GM21723 (cell line): ENCODE results near the gene HDAC10.

Source experiments
- ATAC-seq: cut with Tn5 transposase; IDR thresholded peaks from one replicate; pipeline ENCODE4 v1.9.1; 2021; ENCODE audit warnings: mild to moderate bottlenecking, moderate library complexity; ENCODE audit not compliant: unreplicated experiment

The HDAC10 gene

DNA sequence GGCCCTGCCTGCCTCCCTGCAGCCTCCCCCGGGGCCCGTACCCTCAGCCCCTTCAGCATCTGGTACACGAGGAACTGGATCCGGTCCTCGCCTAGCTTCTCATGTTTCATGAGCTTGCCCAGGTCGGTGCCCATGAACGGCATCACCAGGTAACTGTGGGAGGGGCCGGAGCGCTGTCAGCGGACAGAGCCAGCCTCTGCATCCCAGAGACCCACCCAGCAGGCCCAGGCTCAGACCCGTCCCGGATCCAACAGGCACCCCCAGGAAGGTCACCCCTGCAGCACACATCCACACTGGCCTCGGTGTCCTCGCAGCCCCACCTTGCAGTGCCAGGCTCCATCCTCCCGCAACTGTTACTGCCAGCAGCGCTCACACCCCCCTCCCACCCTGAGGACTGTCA, 6.0 kb upstream of the HDAC10 start:
- no peak for ATAC-seq

DNA sequence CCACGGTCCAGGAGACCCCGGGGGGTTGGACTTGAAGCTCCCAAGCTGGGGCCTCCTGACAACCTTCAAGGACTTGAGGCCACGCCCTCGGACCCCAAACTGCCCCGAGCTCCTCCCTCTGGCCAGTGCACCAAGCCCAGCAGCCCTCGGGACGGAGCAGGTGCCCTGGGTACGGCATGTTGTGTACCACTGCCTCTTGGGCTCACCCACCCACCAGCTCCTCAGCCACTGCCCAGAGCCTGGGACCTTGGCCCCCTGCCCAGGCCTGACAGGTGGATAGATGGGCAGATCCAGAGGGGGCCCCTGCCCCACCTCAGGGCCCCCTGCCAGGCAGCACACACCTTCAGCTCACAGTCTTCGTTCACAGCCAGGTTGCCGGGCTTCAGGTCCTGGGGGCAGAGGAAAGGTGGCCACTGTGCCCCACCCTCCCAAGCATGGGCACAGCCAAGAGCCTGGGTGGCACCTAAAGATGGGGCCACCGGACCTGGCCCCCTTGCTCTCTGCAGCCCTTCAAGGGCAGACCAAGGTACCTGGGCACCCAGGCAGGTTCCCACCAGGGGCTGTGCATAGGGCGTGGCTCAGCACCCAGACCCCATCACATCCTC, 5.3 kb upstream of the HDAC10 start:
- ATAC-seq, result no peak

GRCh38 chr22:50255607-50256006, 4.5 kb upstream of the HDAC10 start:
- no peak for ATAC-seq

- no peak for ATAC-seq
These were observed 4.0 kb upstream of the HDAC10 start for GRCh38 chr22:50255099-50255498.

GRCh38 chr22:50253941-50254340, 2.9 kb upstream of the HDAC10 start:
- ATAC-seq, result no peak

DNA sequence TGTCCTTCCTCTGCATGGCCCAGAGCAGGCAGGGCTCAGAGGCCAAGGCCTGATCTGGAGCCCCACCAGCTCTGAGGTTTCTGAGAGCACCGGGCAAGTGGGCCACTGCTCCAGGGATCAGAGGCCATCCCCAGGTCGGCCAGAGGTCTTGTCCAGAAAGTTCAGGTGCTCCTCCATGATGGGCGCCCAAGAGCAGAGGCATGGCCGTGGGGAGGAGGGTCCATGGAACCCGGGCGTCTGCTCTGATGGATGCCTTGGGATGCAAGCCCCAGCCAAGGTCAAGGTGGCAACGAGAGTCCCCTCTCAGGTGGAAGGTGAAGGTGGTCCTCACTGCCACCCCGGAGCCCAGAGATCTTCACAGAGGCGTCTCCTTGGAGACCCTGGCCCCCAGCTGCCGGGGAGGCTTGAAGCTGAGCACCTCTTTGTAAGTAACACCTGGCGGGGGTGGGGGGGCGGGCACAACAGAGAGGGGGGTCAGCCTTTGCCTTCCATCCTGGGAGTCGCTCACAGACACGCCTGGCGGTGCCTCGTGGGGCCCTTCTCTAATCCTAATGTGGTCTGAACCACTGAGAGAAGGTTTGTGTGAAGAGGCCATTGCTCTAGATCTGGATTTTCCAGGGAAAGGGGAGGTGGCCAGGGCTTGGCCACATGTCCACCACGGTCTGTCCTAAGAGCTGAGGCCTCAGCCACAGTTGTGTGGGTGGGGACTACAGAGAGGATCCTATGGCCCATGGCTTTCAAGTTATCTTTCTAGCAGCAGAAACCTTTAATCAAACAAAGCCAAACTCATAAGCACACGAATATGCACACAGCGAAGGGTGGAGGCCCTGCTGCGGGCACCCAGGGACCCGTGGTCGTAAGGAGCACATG, 2.2 kb upstream of the HDAC10 start:
- ATAC-seq, result no peak

GRCh38 chr22:50252082-50253045, 1.3 kb upstream of the HDAC10 start:
- ATAC-seq, result no peak

GRCh38 chr22:50251477-50252081, 514 bp upstream of the HDAC10 start:
- ATAC-seq, result no peak

GRCh38 chr22:50250249-50250554, 863 bp downstream of the HDAC10 start:
- no peak for ATAC-seq

GRCh38 chr22:50249341-50250248, 1.5 kb downstream of the HDAC10 start:
- no peak for ATAC-seq

GRCh38 chr22:50248196-50249081, 2.6 kb downstream of the HDAC10 start:
- ATAC-seq, result no peak

DNA sequence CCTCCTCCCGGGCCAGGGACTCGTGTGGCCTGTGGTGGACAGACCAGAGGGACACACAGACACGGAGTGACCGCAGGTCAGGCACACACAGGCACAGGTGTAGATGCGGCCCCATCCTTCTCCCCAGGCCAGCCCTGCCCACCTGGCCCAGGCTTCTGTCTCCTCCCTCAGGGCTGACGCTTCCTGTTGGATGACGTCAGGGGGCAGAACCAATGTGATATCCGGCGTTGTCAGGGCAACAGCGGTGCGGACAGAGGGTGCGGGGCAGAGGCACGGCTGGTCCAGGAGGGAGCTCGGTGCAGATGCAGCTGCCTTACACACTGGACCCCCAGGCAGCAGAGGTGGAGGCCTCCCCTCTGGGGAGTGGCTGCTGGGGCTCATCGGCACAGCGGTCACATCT, 3.3 kb downstream of the HDAC10 start:
- ATAC-seq, result no peak

- no peak for ATAC-seq
These were observed 4.6 kb downstream of the HDAC10 start for GRCh38 chr22:50246242-50247175.

DNA sequence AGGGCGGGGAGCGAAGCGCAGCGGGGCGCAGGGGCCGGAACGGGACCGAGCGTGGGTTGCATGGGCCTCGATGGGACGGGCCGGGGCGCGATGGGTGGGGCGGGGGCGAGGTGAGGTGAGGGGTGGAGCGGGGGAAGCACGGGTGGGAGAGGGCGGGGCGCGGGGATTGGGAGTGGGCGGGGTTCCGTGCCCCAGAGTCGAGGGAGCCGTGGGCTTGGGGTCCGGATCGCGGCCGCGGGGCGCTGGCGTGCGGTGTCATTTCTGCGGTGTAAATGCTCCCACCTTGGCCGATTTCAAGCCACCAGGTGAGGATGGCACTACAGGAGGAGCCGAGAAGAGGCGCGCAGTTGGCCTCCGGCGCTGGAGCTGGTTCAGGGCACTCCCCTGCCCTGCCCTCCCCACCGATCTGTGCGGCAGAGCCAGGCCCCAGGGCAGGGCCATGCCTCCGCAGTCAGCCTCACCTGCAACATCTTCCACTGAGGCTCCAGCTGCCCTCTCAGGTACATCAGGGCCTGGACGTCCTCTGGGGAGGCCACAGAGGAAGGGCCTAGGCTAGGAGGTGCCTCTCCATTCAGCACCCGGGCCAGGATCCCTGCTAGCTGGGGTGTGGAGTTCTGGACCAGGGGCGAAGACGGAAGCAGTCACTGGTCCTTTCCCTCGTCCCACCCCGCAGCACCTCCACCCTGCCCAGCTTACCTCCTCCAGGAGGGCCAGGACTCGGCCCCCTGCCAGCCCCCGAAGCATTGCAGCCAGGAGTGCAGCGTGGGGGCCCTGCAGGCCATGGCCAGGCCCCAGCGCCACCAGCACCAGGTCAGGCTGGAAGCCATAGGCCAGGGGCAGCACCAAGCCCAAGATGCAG, 5.6 kb downstream of the HDAC10 start:
- no peak for ATAC-seq

DNA sequence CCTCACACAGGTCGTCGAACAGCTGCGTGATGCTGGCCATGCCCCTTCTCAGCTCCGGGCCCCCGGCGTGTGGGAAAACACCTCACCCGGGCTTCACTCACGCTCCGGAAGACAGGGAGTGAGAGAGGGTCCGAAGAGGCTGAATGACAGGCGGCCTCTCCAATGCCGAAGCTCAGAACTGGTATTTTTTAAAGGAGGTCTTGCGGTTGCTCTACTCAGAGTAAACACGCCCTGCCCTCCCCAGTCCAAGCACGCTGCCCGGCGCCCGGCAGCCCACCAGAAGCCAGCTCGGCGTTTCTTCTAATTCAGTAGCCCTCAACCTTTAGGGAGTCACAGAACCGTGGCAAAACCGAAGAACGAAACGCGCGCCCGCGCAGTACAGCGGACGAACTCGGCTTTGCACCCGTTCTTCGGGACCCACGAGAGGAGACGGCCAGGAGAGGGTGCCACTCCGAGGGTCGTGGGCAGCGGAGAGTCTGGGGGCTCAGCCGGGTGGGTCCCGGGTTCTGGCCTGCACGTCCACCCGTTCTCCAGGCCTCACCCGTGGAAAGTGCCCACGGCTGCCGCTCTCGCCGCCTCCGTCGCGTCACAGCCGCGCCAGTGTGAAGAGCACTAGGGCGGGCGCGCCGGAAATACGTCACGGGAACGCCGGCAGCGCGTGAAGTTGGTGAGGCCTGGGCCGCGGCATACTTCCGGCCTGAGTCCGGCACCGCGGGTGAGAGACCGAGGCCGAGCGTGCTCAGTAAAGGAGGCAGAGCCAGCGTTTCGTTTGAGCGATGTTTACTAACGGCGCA, 6.4 kb downstream of the HDAC10 start, which contains the start of gene TUBGCP6:
TSS of gene TUBGCP6 (minus strand) at position 604 of the 794 bp plus-strand sequence. CDS start at position 40, 564 bp downstream.
- ATAC-seq, result peak; percentile 60
